Neutrophil (primary cell): ENCODE results near the gene SMIM29.
A peak's percentile ranks its signal among the peaks of the same experiment; 100 is the strongest.
"Not testable (repeated sequence)": the region's sequence is repeated elsewhere in the genome, so short reads cannot be mapped to it uniquely, and the experiment has no call there.

ENCODE experiments used
- H3K27ac ChIP-seq: fragments of 200-600 bp; sonication (generic); 2 replicates; pipeline ENCODE4 v1.5.1; 2016; ENCODE audit warnings: mild to moderate bottlenecking, moderate library complexity
- H3K27me3 ChIP-seq: fragments of 200-600 bp; sonication (generic); 2 replicates; pipeline ENCODE4 v1.6.0; 2016; ENCODE audit warnings: mild to moderate bottlenecking
- H3K36me3 ChIP-seq: fragments of 200-600 bp; sonication (generic); 2 replicates; pipeline ENCODE4 v1.5.1; 2017
- H3K4me1 ChIP-seq, 2 experiments: fragments of 200-600 bp in 1 of 2; sonication (generic) in 1 of 2; 1 replicate in 1 of 2; 2 replicates in 1 of 2; pipeline versions ENCODE4 v1.5.1 to v1.6.1; 2013 to 2016; ENCODE audit warnings: low read depth in 1 of 2, low read length in 1 of 2, mild to moderate bottlenecking in 1 of 2, moderate library complexity in 1 of 2; ENCODE audit not compliant: control insufficient read depth in 1 of 2, insufficient read depth in 1 of 2
- H3K4me3 ChIP-seq, 2 experiments: fragments of 200-600 bp in 1 of 2; sonication (generic) in 1 of 2; 1 replicate in 1 of 2; 2 replicates in 1 of 2; pipeline ENCODE4 v1.5.1; 2013 to 2016; ENCODE audit warnings: low read depth in 1 of 2, low read length in 1 of 2, mild to moderate bottlenecking in 1 of 2, moderate library complexity in 1 of 2
- H3K9me3 ChIP-seq: fragments of 200-600 bp; sonication (generic); 2 replicates; pipeline ENCODE4 v1.5.1; 2016
- TF ChIP-seq, protein P1 (sequence below): fragments of 200-600 bp; sonication (generic); IDR thresholded peaks from 2 replicates; pipeline ENCODE4 v1.5.1; 2016; ENCODE audit warnings: antibody characterized with exemption

SMIM29 gene

DNA sequence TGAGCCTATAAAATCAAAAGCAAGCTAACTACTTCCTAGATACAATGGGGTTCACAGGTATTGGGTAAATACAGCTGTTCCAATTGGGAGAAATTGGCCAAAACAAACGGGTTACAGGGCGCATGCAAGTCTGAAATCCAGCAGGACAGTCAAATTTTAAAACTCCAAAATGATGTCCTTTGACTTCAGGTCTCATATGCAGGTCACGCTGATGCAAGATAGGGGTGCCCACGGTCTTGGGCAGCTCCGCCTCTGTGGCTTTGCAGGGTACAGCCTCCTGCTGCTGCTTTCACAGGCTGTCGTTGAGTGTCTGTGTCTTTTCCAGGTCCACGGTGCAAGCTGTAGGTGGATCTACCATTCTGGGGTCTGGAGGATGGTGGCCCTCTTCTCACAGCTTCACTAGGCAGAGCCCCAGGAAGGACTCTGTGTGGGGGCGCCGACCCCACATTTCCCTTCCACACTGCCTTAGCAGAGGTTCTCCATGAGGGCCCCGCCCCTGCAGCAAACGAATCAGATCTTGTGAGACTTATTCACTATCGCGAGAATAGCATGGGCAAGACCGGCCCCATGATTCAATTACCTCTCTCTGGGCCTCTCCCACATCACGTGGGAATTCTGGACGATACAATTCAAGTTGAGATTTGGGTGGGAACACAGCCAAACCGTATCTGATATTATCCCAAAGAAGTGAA is 11.9 kb upstream of the SMIM29 start:
- TF ChIP-seq, protein P1, sequence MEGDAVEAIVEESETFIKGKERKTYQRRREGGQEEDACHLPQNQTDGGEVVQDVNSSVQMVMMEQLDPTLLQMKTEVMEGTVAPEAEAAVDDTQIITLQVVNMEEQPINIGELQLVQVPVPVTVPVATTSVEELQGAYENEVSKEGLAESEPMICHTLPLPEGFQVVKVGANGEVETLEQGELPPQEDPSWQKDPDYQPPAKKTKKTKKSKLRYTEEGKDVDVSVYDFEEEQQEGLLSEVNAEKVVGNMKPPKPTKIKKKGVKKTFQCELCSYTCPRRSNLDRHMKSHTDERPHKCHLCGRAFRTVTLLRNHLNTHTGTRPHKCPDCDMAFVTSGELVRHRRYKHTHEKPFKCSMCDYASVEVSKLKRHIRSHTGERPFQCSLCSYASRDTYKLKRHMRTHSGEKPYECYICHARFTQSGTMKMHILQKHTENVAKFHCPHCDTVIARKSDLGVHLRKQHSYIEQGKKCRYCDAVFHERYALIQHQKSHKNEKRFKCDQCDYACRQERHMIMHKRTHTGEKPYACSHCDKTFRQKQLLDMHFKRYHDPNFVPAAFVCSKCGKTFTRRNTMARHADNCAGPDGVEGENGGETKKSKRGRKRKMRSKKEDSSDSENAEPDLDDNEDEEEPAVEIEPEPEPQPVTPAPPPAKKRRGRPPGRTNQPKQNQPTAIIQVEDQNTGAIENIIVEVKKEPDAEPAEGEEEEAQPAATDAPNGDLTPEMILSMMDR, result no peak

DNA sequence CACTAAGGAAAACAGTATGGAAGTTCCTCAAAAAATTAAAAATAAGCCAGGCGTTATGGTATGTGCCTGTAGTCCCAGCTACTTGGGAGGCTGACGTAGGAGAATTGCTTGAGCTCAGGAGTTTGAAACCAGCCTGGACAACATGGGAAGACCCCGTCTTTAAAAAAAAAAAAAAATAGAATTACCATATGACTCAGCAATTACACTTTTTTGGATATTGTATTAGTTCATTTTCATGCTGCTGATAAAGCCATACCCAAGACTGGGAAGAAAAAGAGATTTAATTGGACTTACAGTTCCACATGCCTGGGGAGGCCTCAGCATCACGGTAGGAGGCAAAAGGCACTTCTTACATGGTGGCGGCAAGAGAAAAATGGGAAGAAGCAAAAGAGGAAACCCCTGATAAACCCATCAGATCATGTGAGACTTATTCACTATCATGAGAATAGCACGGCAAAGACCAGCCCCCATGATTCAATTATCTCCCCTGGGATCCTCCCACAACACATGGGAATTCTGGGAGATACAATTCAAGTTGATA is 10.8 kb upstream of the SMIM29 start:
- H3K4me3 ChIP-seq, result no peak overlapping the region
- H3K9me3 ChIP-seq, result no peaks in the 10 kb centered on the region
- H3K27ac ChIP-seq, result no peak overlapping the region
- H3K27me3 ChIP-seq, result no peaks in the 10 kb centered on the region
- H3K4me1 ChIP-seq, result no peaks in the 10 kb centered on the region
- TF ChIP-seq, protein P1, result no peak
- H3K36me3 ChIP-seq, result no peaks in the 10 kb centered on the region

More for the DNA sequence above, 11.9 kb upstream of the SMIM29 start:
- Histone ChIP-seq H3K9me3 (no peaks in the 10 kb centered on the region), H3K36me3 (no peaks in the 10 kb centered on the region), H3K27ac (no peak overlapping the region), H3K4me1 (no peaks in the 10 kb centered on the region), H3K27me3 (no peaks in the 10 kb centered on the region), H3K4me3 (no peak overlapping the region)

DNA sequence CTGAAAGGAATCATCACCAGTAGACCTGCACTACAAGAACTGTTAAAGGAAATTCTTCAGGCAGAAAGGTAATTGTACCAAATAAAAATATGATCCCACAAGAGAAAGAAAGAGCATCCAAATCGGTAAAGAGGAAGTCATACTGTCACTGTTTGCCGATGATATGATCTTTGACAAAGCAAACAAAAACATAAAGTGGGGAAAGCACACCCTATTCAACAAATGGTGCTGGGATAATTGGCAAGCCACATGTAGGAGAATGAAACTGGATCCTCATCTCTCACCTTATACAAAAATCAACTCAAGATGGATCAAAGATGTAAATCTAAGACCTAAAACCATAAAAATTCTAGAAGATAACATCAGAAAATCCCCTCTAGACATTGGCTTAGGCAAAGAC is 3.6 kb upstream of the SMIM29 start:
- H3K27ac ChIP-seq, H3K9me3 ChIP-seq, H3K27me3 ChIP-seq, H3K36me3 ChIP-seq, H3K4me3 ChIP-seq: not testable (repeated sequence)
- peaks cover 39 to 40% of the 10 kb centered on the region in 2 experiments for H3K4me1 ChIP-seq

DNA sequence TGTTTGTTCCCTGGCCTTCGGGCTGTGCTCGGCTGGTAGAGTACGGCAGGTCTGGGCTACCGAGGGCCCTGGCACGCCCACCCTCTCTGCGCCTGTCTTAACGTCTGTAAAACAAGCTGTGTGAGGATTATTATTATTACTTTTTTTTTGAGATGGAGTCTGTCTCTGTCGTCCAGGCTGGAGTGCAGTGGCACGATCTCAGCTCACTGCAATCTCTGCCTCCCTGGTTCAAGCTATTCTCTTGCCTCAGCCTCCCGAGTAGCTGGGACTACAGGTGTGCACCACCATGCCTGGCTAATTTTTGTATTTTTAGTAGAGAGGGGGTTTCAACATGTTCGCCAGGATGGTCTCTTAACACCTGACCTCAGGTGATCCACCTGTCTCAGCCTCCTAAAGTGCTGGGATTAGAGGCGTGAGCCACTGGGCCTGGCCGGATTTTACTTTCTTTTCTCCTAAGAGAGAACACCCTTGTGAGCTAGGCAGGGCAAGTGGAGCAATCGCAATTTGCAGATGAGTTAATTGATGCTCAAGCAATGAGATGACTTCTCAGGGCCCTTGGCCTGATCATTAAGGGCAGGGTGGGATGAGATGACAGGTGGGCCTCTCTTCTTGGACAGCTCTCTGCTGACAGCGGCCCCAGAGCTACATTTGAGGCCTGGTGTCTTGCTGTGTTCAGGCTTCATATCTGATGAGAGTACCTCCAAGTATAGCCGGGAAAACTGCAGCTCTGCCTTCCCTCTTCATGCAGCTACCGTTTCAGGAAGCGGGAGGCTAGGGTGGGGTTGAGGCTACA is 859 bp upstream of the SMIM29 start:
- Histone ChIP-seq H3K27me3 (no peaks in the 10 kb centered on the region), H3K4me1 (peaks cover 40 to 41% of the 10 kb centered on the region in 2 experiments), H3K4me3 (peak overlapping the region; percentile 87 to 92), H3K36me3 (peaks cover 14% of the 10 kb centered on the region), H3K27ac (peak overlapping the region; percentile 96), H3K9me3 (no peaks in the 10 kb centered on the region)
- TF ChIP-seq, protein P1, result no peak

DNA sequence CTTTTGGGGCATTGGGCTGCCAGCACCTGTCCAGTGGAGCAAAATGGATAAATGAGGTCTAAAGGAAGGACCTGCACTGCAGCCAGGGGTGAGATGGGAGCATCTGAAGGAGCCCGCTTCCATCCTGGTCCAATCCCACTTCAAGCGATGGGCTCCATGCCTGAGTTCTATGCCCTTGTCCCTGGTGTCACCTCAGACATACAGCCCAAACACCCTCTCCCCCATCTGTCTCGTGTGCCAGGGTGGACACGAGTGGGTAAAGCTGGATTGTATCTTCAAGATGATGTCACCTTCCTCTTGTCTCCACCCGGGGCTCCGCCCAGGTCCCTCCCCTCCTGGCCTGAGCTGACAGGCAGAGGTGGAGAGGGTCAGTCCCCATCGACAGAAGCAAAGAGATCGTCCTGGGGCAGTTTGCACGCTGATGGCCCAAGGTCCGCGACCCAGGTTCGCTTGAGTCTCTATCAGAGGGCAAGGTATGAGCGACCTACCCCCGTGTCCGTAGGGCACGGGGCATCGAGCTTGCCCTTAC is 544 bp downstream of the SMIM29 start:
- Histone ChIP-seq H3K4me3 (peak overlapping the region; percentile 87 to 92), H3K27me3 (no peaks in the 10 kb centered on the region), H3K9me3 (no peaks in the 10 kb centered on the region), H3K27ac (peak overlapping the region; percentile 96), H3K4me1 (peaks cover 40 to 50% of the 10 kb centered on the region in 2 experiments), H3K36me3 (peaks cover 14% of the 10 kb centered on the region)
- TF ChIP-seq, protein P1, result no peak
